Neural crest cell (in vitro differentiated cells): ENCODE results near the gene TLCD1. TPM values are rescaled to one million over a fixed set of nuclear protein-coding genes. Genes with fewer than 3 reads are reported as not detected.

ENCODE experiments used
- DNase-seq: peaks from one replicate; pipeline ENCODE4 v3.0.0; 2021; ENCODE audit warnings: low read depth, mixed read lengths, low spot score
- H3K27ac Mint-ChIP-seq: one replicate; pipeline ENCODE4 v1.8.0; 2021; ENCODE audit warnings: mild to moderate bottlenecking, mixed read lengths; ENCODE audit not compliant: unreplicated experiment
- H3K27me3 Mint-ChIP-seq: 2 replicates; pipeline ENCODE4 v1.8.0; 2021; ENCODE audit warnings: low read depth, mild to moderate bottlenecking, mixed read lengths
- H3K36me3 Mint-ChIP-seq: 2 replicates; pipeline ENCODE4 v1.8.0; 2021; ENCODE audit warnings: low read depth, mild to moderate bottlenecking, mixed read lengths
- H3K4me1 Mint-ChIP-seq: 2 replicates; pipeline ENCODE4 v1.8.0; 2021; ENCODE audit warnings: mixed read lengths
- H3K4me3 Mint-ChIP-seq: one replicate; pipeline ENCODE4 v1.8.0; 2021; ENCODE audit warnings: mild to moderate bottlenecking, mixed read lengths
- H3K9me3 Mint-ChIP-seq: 2 replicates; pipeline ENCODE4 v1.8.0; 2021; ENCODE audit warnings: mixed read lengths
- total RNA-seq: library from RNA; stranded (reverse); gene quantifications from 2 replicates; pipeline ENCODE4 v1.2.1, GENCODE V29; 2021
- TF ChIP-seq, protein P1 (sequence below): fragments of 200-600 bp; sonication (generic); conservative IDR thresholded peaks from 2 replicates; pipeline ENCODE4 v1.5.0; 2021; ENCODE audit warnings: antibody characterized with exemption, mild to moderate bottlenecking

Gene TLCD1
- total RNA-seq, 1 donor from 2014 or later = 6.1 TPM

- Mint-ChIP-seq H3K4me1 (peaks cover 32% of the 10 kb centered on the region), H3K9me3 (no peaks in the 10 kb centered on the region), H3K36me3 (peaks cover 7% of the 10 kb centered on the region), H3K27ac (no peak overlapping the region), H3K4me3 (no peak overlapping the region), H3K27me3 (no peaks in the 10 kb centered on the region)
- DNase-seq = no peak
- TF ChIP-seq, protein P1, sequence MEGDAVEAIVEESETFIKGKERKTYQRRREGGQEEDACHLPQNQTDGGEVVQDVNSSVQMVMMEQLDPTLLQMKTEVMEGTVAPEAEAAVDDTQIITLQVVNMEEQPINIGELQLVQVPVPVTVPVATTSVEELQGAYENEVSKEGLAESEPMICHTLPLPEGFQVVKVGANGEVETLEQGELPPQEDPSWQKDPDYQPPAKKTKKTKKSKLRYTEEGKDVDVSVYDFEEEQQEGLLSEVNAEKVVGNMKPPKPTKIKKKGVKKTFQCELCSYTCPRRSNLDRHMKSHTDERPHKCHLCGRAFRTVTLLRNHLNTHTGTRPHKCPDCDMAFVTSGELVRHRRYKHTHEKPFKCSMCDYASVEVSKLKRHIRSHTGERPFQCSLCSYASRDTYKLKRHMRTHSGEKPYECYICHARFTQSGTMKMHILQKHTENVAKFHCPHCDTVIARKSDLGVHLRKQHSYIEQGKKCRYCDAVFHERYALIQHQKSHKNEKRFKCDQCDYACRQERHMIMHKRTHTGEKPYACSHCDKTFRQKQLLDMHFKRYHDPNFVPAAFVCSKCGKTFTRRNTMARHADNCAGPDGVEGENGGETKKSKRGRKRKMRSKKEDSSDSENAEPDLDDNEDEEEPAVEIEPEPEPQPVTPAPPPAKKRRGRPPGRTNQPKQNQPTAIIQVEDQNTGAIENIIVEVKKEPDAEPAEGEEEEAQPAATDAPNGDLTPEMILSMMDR = no peak
Observed at GRCh38 chr17:28763137-28763799, 37.2 kb upstream of the TLCD1 start.

DNA sequence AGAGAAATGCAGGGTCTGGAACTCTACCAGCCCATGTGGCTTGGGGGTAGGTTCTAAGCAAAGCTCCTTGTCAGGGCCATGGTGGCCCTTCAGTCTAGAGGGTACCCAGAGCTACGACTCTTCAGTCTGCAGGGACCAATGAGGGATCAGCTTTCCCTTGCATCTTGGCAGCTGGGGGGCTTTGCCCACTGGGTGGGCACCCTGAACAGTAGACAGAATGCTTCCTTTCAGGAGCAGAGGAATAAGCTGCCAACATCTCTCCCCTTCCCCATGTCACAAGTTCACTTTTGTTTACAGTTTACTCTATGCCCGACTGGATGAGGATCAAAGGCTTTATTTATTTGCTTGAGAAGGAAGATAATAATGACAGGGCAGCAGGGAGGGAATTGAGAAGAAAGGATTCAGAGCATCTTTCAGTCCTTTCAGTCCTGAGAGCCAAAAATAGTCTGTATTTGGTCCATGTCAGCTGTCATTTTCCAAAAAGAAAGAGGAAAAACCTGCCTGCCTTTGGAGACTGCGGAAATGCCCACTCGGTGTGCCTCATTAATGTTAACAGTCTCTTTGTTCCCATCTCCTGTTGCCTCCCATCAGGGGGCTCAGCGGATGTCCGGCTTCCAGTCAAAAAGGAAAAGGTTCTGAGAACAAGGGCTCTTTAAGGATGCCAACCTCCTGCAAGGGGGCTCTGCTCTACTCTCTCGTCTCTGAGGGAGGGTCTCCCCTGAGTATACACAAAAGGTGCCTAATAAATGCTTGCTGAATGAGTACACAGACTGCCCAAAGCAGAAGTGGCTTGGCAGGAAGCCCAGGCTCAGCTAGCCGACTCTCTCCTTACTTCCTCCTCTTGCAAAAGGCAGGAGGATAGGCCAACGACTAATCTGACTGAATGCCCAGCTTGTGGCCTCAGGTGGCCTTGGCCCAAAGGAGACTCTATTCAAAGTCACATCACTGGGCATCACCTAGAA is 34.8 kb upstream of the TLCD1 start:
- H3K27me3 Mint-ChIP-seq = no peaks in the 10 kb centered on the region
- peaks cover 11% of the 10 kb centered on the region for H3K36me3 Mint-ChIP-seq
- no peaks in the 10 kb centered on the region for H3K9me3 Mint-ChIP-seq
- DNase-seq = no peak
- H3K27ac Mint-ChIP-seq = peak overlapping the region; percentile 94
- TF ChIP-seq, protein P1 = no peak
- peaks cover 32% of the 10 kb centered on the region for H3K4me1 Mint-ChIP-seq
- peak overlapping the region; percentile 28 for H3K4me3 Mint-ChIP-seq

GRCh38 chr17:28759256-28759865 is 33.3 kb upstream of the TLCD1 start:
- Mint-ChIP-seq H3K27me3 (no peaks in the 10 kb centered on the region), H3K27ac (no peak overlapping the region)

DNA sequence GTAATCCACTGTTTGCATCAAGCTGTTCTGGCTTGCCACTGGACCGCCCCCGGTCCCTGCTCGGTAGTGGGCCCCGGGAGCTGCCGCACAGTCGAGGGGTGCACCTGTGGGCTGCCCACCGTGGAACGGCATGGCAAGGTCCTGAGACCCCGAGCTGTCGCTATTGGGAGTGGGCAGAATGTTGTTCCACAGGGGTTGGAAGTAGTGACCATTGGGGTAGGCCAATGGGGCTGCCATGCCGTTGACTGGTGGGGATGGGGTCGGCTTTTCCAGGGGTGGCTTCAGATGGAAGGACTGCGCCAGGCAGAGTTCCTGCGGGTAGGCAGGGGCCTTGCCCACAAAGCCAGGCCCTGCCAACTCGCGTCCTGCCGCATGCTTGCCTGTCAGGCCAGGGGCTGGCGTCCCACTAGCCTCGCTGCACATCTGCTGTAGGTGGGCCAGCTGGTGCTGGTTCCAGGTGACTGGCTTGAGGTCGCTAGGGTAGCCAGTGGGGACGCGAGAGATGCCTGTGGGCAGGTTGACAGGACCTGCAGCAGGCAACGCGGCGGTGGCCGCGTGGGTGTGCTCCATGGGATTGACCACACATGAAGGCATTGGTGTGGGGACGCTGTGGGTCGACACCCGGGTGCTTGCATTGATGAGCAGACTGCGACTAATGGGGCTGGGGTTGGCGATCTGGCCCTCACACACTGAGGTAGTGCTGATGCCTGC is 32.5 kb upstream of the TLCD1 start:
- no peaks in the 10 kb centered on the region for H3K27me3 Mint-ChIP-seq
- TF ChIP-seq, protein P1 = no peak
- peaks cover 11% of the 10 kb centered on the region for H3K36me3 Mint-ChIP-seq
- no peak overlapping the region for H3K27ac Mint-ChIP-seq
- H3K4me3 Mint-ChIP-seq = no peak overlapping the region
- H3K4me1 Mint-ChIP-seq = peaks cover 29% of the 10 kb centered on the region
- DNase-seq = no peak
- H3K9me3 Mint-ChIP-seq = no peaks in the 10 kb centered on the region

More at GRCh38 chr17:28759256-28759865, 33.3 kb upstream of the TLCD1 start:
- peaks cover 32% of the 10 kb centered on the region for H3K4me1 Mint-ChIP-seq
- no peaks in the 10 kb centered on the region for H3K9me3 Mint-ChIP-seq
- peaks cover 11% of the 10 kb centered on the region for H3K36me3 Mint-ChIP-seq
- H3K4me3 Mint-ChIP-seq = peak overlapping the region; percentile 62
- TF ChIP-seq, protein P1 = no peak
- DNase-seq = no peak
